HEK293T (cell line): ENCODE data around the gene PNP.

ENCODE experiments used
- ARNT ChIP-seq: fragments of 450-650 bp; IDR thresholded peaks from 2 replicates; pipeline ENCODE4 v1.6.1; 2017; ENCODE audit warnings: mild to moderate bottlenecking
- BHLHE40 ChIP-seq: fragments of 450-650 bp; IDR thresholded peaks from 2 replicates; pipeline ENCODE4 v1.6.1; 2016; ENCODE audit warnings: mild to moderate bottlenecking, moderate library complexity, borderline replicate concordance
- CTBP1 ChIP-seq: fragments of 450-650 bp; IDR thresholded peaks from 2 replicates; pipeline ENCODE4 v1.6.1; 2016; ENCODE audit warnings: borderline replicate concordance
- FOXK2 ChIP-seq: fragments of 450-650 bp; IDR thresholded peaks from 2 replicates; pipeline ENCODE4 v1.6.1; 2016; ENCODE audit warnings: mild to moderate bottlenecking
- LEF1 ChIP-seq: fragments of 450-650 bp; IDR thresholded peaks from 2 replicates; pipeline ENCODE4 v1.6.1; 2017; ENCODE audit warnings: mild to moderate bottlenecking, borderline replicate concordance
- PKNOX1 ChIP-seq: fragments of 450-650 bp; IDR thresholded peaks from 2 replicates; pipeline ENCODE4 v1.6.1; 2016
- SP1 ChIP-seq: fragments of 450-650 bp; IDR thresholded peaks from 2 replicates; pipeline ENCODE4 v1.6.1; 2017
- TARDBP ChIP-seq: fragments of 450-650 bp; IDR thresholded peaks from 2 replicates; pipeline ENCODE4 v1.6.1; 2016

- no peak for TF ChIP-seq ARNT
- TF ChIP-seq SP1, result no peak
- TF ChIP-seq TARDBP, result no peak
- TF ChIP-seq CTBP1, result no peak
- TF ChIP-seq FOXK2, result no peak
- TF ChIP-seq PKNOX1, result no peak
- no peak for TF ChIP-seq LEF1
- TF ChIP-seq BHLHE40, result no peak
Observed at GRCh38 chr14:20482382-20482781, 13.2 kb downstream of the PNP start.
